ENCODE data around the gene BCAS3. TPM values are rescaled to one million over a fixed set of nuclear protein-coding genes. Genes with fewer than 3 reads are reported as not detected.

BCAS3 gene
- total RNA-seq, 1 donor from 2014 or later, result 38.1 TPM

GRCh38 chr17:61360318-61360943 lies 682.8 kb downstream of the BCAS3 start:
- Mint-ChIP-seq H3K9me3 (ENCODE audit: unreplicated experiment) (no peaks in the 10 kb centered on the region), H3K4me1 (ENCODE audit: unreplicated experiment) (no peaks in the 10 kb centered on the region), H3K4me3 (ENCODE audit: unreplicated experiment) (no peak overlapping the region), H3K27ac (ENCODE audit: unreplicated experiment) (no peak overlapping the region), H3K36me3 (ENCODE audit: low read depth, unreplicated experiment) (no peaks in the 10 kb centered on the region), H3K27me3 (ENCODE audit: unreplicated experiment) (peaks cover 1% of the 10 kb centered on the region)
- TF ChIP-seq, protein P1, sequence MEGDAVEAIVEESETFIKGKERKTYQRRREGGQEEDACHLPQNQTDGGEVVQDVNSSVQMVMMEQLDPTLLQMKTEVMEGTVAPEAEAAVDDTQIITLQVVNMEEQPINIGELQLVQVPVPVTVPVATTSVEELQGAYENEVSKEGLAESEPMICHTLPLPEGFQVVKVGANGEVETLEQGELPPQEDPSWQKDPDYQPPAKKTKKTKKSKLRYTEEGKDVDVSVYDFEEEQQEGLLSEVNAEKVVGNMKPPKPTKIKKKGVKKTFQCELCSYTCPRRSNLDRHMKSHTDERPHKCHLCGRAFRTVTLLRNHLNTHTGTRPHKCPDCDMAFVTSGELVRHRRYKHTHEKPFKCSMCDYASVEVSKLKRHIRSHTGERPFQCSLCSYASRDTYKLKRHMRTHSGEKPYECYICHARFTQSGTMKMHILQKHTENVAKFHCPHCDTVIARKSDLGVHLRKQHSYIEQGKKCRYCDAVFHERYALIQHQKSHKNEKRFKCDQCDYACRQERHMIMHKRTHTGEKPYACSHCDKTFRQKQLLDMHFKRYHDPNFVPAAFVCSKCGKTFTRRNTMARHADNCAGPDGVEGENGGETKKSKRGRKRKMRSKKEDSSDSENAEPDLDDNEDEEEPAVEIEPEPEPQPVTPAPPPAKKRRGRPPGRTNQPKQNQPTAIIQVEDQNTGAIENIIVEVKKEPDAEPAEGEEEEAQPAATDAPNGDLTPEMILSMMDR (IDR thresholded peaks at IDR 0.05; ENCODE audit: unreplicated experiment), result no peak
- no peak for DNase-seq (ENCODE audit: low spot score)

DNA sequence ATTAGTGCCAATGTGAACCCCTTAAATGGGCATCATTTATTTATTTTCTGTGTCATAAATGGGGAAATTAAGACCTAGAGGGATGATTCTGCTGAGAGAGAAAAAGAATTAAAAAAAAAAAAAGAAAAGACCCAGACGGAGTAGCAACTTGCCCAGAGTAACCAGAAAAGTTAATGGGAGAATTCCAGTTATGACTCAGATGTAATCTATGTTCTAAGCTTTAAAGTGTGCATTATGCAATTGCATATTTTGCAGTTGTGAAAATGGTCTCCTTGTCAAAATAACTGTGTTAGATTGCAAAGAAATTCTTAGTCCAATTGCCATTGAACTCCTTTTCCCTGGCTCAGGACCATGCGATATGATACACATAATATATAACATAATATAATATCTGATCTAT lies 683.4 kb downstream of the BCAS3 start:
- Mint-ChIP-seq H3K4me3 (ENCODE audit: unreplicated experiment) (no peak overlapping the region), H3K36me3 (ENCODE audit: low read depth, unreplicated experiment) (no peaks in the 10 kb centered on the region), H3K9me3 (ENCODE audit: unreplicated experiment) (no peaks in the 10 kb centered on the region), H3K27ac (ENCODE audit: unreplicated experiment) (no peak overlapping the region), H3K27me3 (ENCODE audit: unreplicated experiment) (peaks cover 1% of the 10 kb centered on the region), H3K4me1 (ENCODE audit: unreplicated experiment) (no peaks in the 10 kb centered on the region)
- DNase-seq (ENCODE audit: low spot score), result no peak
- TF ChIP-seq, protein P1 (IDR thresholded peaks at IDR 0.05; ENCODE audit: unreplicated experiment), result no peak

GRCh38 chr17:61362396-61362795 lies 684.7 kb downstream of the BCAS3 start:
- Mint-ChIP-seq H3K27me3 (ENCODE audit: unreplicated experiment) (peaks cover 3% of the 10 kb centered on the region), H3K36me3 (ENCODE audit: low read depth, unreplicated experiment) (no peaks in the 10 kb centered on the region), H3K9me3 (ENCODE audit: unreplicated experiment) (no peaks in the 10 kb centered on the region), H3K27ac (ENCODE audit: unreplicated experiment) (no peak overlapping the region), H3K4me1 (ENCODE audit: unreplicated experiment) (no peaks in the 10 kb centered on the region), H3K4me3 (ENCODE audit: unreplicated experiment) (no peak overlapping the region)
- TF ChIP-seq, protein P1 (IDR thresholded peaks at IDR 0.05; ENCODE audit: unreplicated experiment), result no peak
- no peak for DNase-seq (ENCODE audit: low spot score)

- Mint-ChIP-seq H3K4me1 (ENCODE audit: unreplicated experiment) (no peaks in the 10 kb centered on the region), H3K27ac (ENCODE audit: unreplicated experiment) (no peak overlapping the region), H3K4me3 (ENCODE audit: unreplicated experiment) (no peak overlapping the region), H3K9me3 (ENCODE audit: unreplicated experiment) (no peaks in the 10 kb centered on the region), H3K36me3 (ENCODE audit: low read depth, unreplicated experiment) (no peaks in the 10 kb centered on the region), H3K27me3 (ENCODE audit: unreplicated experiment) (peaks cover 3% of the 10 kb centered on the region)
- DNase-seq (ENCODE audit: low spot score), result no peak
- TF ChIP-seq, protein P1 (IDR thresholded peaks at IDR 0.05; ENCODE audit: unreplicated experiment), result no peak
These were observed 685.4 kb downstream of the BCAS3 start for GRCh38 chr17:61362852-61363600.
